ENCODE results near the gene TMEM54. TPM values are rescaled to one million over a fixed set of nuclear protein-coding genes. Genes with fewer than 3 reads are reported as not detected.

Gene TMEM54
- total RNA-seq, 1 donor from 2014 or later = 0.49 TPM

DNA sequence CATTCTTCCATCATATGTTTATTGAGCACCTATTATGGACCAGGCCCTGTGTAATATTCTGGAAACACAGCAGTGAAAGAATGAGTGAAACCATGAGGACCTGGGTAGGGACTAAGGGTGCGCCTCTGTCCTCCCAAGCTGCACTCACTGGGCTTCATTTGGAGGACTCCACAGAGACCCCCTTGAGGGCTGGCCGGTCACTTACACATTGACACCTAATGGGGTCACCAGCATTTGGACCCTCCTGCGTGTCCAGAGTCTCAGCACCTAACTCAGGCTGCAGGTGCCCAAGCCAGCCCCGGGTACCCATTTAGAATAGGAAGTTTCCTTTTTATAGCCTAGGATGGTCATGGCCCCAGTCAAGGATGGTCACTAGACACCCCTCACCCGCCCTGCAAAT, 27.7 kb downstream of the TMEM54 start:
- Mint-ChIP-seq H3K27me3 (ENCODE audit: unreplicated experiment) (peaks cover 22% of the 10 kb centered on the region), H3K4me3 (ENCODE audit: unreplicated experiment) (no peak overlapping the region), H3K27ac (ENCODE audit: unreplicated experiment) (no peak overlapping the region), H3K36me3 (ENCODE audit: low read depth, unreplicated experiment) (no peaks in the 10 kb centered on the region), H3K4me1 (ENCODE audit: unreplicated experiment) (peaks cover 21% of the 10 kb centered on the region), H3K9me3 (ENCODE audit: unreplicated experiment) (no peaks in the 10 kb centered on the region)
- no peak for DNase-seq (ENCODE audit: low spot score)
- TF ChIP-seq, protein P1, sequence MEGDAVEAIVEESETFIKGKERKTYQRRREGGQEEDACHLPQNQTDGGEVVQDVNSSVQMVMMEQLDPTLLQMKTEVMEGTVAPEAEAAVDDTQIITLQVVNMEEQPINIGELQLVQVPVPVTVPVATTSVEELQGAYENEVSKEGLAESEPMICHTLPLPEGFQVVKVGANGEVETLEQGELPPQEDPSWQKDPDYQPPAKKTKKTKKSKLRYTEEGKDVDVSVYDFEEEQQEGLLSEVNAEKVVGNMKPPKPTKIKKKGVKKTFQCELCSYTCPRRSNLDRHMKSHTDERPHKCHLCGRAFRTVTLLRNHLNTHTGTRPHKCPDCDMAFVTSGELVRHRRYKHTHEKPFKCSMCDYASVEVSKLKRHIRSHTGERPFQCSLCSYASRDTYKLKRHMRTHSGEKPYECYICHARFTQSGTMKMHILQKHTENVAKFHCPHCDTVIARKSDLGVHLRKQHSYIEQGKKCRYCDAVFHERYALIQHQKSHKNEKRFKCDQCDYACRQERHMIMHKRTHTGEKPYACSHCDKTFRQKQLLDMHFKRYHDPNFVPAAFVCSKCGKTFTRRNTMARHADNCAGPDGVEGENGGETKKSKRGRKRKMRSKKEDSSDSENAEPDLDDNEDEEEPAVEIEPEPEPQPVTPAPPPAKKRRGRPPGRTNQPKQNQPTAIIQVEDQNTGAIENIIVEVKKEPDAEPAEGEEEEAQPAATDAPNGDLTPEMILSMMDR (IDR thresholded peaks at IDR 0.05; ENCODE audit: unreplicated experiment) = no peak

DNA sequence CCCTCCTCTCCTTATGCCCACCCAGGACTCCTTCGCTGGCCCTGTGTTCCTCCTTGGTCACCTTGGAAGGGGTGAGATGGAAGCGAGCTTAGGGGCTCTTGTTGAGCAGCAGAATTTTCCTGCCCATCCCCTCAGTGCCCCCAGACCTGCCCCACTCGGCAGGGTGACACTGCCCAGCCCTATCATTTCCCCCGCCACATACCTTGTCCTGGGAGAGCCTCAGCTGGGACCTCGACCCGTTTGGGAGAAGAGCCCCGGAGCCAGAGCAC, 29.1 kb downstream of the TMEM54 start:
- Mint-ChIP-seq H3K36me3 (ENCODE audit: low read depth, unreplicated experiment) (peaks cover 1% of the 10 kb centered on the region), H3K9me3 (ENCODE audit: unreplicated experiment) (no peaks in the 10 kb centered on the region), H3K4me1 (ENCODE audit: unreplicated experiment) (peaks cover 21% of the 10 kb centered on the region), H3K27ac (ENCODE audit: unreplicated experiment) (no peak overlapping the region), H3K27me3 (ENCODE audit: unreplicated experiment) (peaks cover 26% of the 10 kb centered on the region), H3K4me3 (ENCODE audit: unreplicated experiment) (no peak overlapping the region)
- TF ChIP-seq, protein P1 (IDR thresholded peaks at IDR 0.05; ENCODE audit: unreplicated experiment) = no peak
- DNase-seq (ENCODE audit: low spot score) = no peak

DNA sequence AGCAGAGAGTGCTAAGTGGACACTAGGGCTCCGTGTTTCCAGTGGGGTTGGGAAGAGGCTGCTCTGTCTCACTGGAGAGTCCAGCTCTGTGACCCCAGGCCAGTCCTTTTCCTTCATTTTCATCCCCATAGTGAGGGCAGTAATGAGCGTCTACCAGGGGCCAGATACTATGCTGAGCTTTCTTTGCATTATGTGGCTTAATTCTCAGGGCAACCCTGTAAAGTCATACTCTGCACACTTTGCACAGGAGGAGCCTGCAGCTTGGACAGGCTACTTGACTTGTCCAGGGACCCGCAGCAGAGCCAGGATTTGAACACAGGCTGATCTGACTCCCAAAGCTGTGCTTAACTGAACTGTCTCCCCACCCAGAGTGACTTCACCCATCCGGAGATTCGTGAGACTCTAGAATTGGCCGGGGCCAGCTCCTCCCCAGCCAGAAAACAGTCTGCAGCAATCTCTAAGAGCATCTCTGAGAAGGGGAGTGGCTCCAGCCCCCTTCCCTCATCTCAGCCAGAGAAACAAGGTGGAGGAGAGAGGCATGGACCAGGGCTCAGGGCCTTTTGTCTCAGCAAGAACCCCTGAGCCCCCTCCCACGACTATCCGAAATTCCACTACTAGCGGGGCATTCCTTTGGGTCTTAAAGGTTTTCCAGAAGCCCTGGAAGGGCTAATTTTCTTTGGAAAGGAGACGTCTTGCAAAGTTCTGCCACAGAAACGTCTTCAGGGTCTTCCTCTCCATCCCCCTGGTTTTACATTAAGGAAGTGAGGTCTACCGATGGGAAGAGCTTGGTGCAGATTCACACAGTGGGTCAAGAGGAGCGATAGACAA, 29.6 kb downstream of the TMEM54 start:
- Mint-ChIP-seq H3K36me3 (ENCODE audit: low read depth, unreplicated experiment) (peaks cover 3% of the 10 kb centered on the region), H3K4me3 (ENCODE audit: unreplicated experiment) (peak overlapping the region; percentile 38), H3K9me3 (ENCODE audit: unreplicated experiment) (no peaks in the 10 kb centered on the region), H3K4me1 (ENCODE audit: unreplicated experiment) (peaks cover 21% of the 10 kb centered on the region), H3K27me3 (ENCODE audit: unreplicated experiment) (peaks cover 28% of the 10 kb centered on the region), H3K27ac (ENCODE audit: unreplicated experiment) (no peak overlapping the region)
- no peak for DNase-seq (ENCODE audit: low spot score)
- TF ChIP-seq, protein P1 (IDR thresholded peaks at IDR 0.05; ENCODE audit: unreplicated experiment) = no peak

DNA sequence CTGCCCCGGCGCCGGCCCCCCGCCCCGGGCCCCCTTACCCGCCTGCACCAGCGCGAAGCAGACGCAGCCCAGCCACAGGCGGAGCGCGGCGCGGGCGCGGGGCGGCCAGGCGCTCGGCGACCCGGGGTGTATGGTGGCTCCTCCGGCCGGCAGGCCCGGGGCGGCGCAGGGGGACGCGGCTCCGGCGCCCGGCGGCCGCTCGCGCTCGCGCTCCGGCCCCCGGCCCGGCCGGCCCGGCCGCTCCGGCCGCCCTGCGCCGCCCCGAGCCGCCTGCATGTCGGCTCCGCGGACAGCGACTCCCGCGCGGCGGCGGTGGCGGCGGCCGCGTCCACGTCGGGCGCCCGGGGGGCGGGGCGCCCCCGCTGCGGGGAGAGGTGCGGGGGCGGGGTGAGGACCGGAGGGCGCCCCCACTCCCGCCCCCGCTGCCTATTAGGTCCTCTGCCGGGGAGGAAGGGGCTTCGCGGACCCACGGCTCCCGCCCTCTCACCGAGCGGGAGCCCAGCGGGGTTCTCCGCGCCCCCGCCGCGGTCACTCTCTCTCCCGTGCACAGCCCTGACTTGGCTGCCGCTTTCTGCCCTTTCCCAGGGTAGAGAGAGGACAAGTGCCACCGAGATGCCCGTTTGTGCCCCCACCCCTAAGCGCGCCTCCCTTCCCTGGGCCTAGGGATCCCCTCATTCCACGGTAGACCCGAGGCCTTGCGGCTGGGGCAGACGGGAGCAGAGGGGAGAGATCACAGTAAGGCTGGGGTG, 30.4 kb downstream of the TMEM54 start, which contains the start of gene FNDC5:
TSS of gene FNDC5 (minus strand) at position 298 of the 749 bp plus-strand sequence.
- H3K4me3 Mint-ChIP-seq (ENCODE audit: unreplicated experiment) = peak within 1 kb of the TSS; percentile 81
- peak within 1 kb of the TSS; percentile 61 for H3K27ac Mint-ChIP-seq (ENCODE audit: unreplicated experiment)
- no peaks in the 10 kb centered on the region for H3K9me3 Mint-ChIP-seq (ENCODE audit: unreplicated experiment)
- peaks cover 21% of the 10 kb centered on the region for H3K4me1 Mint-ChIP-seq (ENCODE audit: unreplicated experiment)
- DNase-seq (ENCODE audit: low spot score) = peak; percentile 69
- TF ChIP-seq, protein P1 (IDR thresholded peaks at IDR 0.05; ENCODE audit: unreplicated experiment) = no peak
- peaks cover 3% of the 10 kb centered on the region for H3K36me3 Mint-ChIP-seq (ENCODE audit: low read depth, unreplicated experiment)
- peaks cover 28% of the 10 kb centered on the region for H3K27me3 Mint-ChIP-seq (ENCODE audit: unreplicated experiment)

Measured in endothelial cell (in vitro differentiated cells).